Measurements from ENCODE around the gene NAALADL2. TPM values are rescaled to one million over a fixed set of nuclear protein-coding genes. Genes with fewer than 3 reads are reported as not detected.

The NAALADL2 gene
- total and polyA plus RNA-seq, 2 of the 4 experiments (the other 2 are of a cell fraction), result 3.8 to 19.2 TPM

DNA sequence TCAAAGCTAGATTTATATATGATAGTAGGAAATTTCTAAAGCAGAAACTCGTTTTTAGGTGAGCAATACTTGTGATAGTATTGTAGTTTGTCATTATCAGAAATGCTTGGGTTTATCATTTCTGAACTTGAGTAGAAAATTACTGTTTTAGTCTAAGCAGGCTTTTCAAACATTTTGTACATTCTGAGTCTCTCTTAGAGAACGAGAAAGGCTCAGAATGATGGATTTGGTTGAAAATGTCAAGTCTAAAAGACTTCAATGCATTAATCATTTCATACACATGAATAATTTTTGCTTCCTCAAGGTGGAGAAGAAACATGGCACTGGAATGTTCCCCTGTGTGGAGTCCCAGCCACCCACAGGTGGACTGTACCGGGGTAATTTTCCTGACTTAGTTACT, 387.1 kb downstream of the NAALADL2 start:
- Histone ChIP-seq H3K9me3 (ENCODE audit: control insufficient read depth, insufficient read depth, low read length) (no peaks in the 10 kb centered on the region), H2AFZ (replicated peaks; ENCODE audit: low read length, poor library complexity) (no peak overlapping the region), H3K27me3 (ENCODE audit: control insufficient read depth, insufficient read depth, low read length) (no peaks in the 10 kb centered on the region), H3K9me1 (ENCODE audit: insufficient read depth, low read length) (no peaks in the 10 kb centered on the region), H4K8ac (ENCODE audit: low read depth in 2 of 2, low read length in 2 of 2) (no peak overlapping the region), H3K23ac (ENCODE audit: low read depth, low read length) (no peak overlapping the region), H2BK20ac (ENCODE audit: low read depth, low read length) (no peak overlapping the region), H2AK5ac (ENCODE audit: low read depth, low read length) (no peak overlapping the region), H2BK5ac (ENCODE audit: low read depth, low read length, poor library complexity, severe bottlenecking) (no peak overlapping the region), H2BK15ac (ENCODE audit: low read depth, low read length) (no peak overlapping the region), H3K4ac (ENCODE audit: low read depth, low read length) (no peak overlapping the region), H2AK9ac (replicated peaks; ENCODE audit: low read depth, low read length, poor library complexity) (no peak overlapping the region), H3K4me3 (ENCODE audit: insufficient read depth, low read depth, low read length) (no peak overlapping the region), H4K5ac (ENCODE audit: low read depth, low read length) (no peak overlapping the region), H4K20me1 (ENCODE audit: insufficient read depth, low read length) (no peaks in the 10 kb centered on the region), H3K79me1 (ENCODE audit: low read depth in 1 of 2, low read length in 2 of 2) (no peaks in the 10 kb centered on the region), H3K9ac (ENCODE audit: low read depth, low read length) (no peak overlapping the region), H3K14ac (replicated peaks; ENCODE audit: low read depth, low read length) (no peak overlapping the region), H3K18ac (ENCODE audit: low read depth, low read length) (no peak overlapping the region), H3K4me1 (ENCODE audit: control insufficient read depth, insufficient read depth, low read length) (no peaks in the 10 kb centered on the region), H3K4me2 (ENCODE audit: low read depth, low read length) (no peak overlapping the region), H4K91ac (ENCODE audit: insufficient read depth, low read depth, low read length) (no peak overlapping the region), H2BK120ac (ENCODE audit: low read depth, low read length) (no peak overlapping the region), H3K56ac (ENCODE audit: extremely low read depth, insufficient read depth, low read length) (no peak overlapping the region), H3K36me3 (ENCODE audit: control insufficient read depth, insufficient read depth, low read length) (no peaks in the 10 kb centered on the region), H3K27ac (ENCODE audit: insufficient read depth, low read length) (no peak overlapping the region)
- no CpG with 5 or more reads among the region's 3 CpGs for WGBS, 2 experiments (ENCODE audit: extremely low coverage in 2 of 2, insufficient read length in 1 of 2)
- intact Hi-C loops (cut with micrococcal nuclease), result no loop called here
- in situ Hi-C loops (cut with MboI; ENCODE audit: low sequenced_read_pairs), result no loop called here
- DNase-seq, result no peak
- BruUV-seq (replicated peaks), result no TSS peak
- dilution Hi-C loops (cut with HindIII; ENCODE audit: low sequenced_read_pairs, unreplicated experiment), result no loop called here
- no peak for TF ChIP-seq NFE2L2 (IDR thresholded peaks at IDR 0.05; ENCODE audit: low read depth, low read length)
- no peak for TF ChIP-seq CEBPB (IDR thresholded peaks at IDR 0.05; ENCODE audit: low read depth, low read length)
- TF ChIP-seq, protein P1, sequence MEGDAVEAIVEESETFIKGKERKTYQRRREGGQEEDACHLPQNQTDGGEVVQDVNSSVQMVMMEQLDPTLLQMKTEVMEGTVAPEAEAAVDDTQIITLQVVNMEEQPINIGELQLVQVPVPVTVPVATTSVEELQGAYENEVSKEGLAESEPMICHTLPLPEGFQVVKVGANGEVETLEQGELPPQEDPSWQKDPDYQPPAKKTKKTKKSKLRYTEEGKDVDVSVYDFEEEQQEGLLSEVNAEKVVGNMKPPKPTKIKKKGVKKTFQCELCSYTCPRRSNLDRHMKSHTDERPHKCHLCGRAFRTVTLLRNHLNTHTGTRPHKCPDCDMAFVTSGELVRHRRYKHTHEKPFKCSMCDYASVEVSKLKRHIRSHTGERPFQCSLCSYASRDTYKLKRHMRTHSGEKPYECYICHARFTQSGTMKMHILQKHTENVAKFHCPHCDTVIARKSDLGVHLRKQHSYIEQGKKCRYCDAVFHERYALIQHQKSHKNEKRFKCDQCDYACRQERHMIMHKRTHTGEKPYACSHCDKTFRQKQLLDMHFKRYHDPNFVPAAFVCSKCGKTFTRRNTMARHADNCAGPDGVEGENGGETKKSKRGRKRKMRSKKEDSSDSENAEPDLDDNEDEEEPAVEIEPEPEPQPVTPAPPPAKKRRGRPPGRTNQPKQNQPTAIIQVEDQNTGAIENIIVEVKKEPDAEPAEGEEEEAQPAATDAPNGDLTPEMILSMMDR (conservative IDR thresholded peaks at IDR 0.05; ENCODE audit: low read depth, low read length), result no peak
- TF ChIP-seq RAD21 (IDR thresholded peaks at IDR 0.05; ENCODE audit: low read length), result no peak
- TF ChIP-seq RFX5 (IDR thresholded peaks at IDR 0.05; ENCODE audit: low read depth, low read length), result no peak
- no peak for TF ChIP-seq FOS (IDR thresholded peaks at IDR 0.05; ENCODE audit: low read depth, low read length)
- no peak for TF ChIP-seq RCOR1 (IDR thresholded peaks at IDR 0.05; ENCODE audit: insufficient replicate concordance, low read length)
- TF ChIP-seq, protein P2, sequence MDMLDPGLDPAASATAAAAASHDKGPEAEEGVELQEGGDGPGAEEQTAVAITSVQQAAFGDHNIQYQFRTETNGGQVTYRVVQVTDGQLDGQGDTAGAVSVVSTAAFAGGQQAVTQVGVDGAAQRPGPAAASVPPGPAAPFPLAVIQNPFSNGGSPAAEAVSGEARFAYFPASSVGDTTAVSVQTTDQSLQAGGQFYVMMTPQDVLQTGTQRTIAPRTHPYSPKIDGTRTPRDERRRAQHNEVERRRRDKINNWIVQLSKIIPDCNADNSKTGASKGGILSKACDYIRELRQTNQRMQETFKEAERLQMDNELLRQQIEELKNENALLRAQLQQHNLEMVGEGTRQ (IDR thresholded peaks at IDR 0.05; ENCODE audit: low read depth, low read length), result no peak
- TF ChIP-seq, protein P3, sequence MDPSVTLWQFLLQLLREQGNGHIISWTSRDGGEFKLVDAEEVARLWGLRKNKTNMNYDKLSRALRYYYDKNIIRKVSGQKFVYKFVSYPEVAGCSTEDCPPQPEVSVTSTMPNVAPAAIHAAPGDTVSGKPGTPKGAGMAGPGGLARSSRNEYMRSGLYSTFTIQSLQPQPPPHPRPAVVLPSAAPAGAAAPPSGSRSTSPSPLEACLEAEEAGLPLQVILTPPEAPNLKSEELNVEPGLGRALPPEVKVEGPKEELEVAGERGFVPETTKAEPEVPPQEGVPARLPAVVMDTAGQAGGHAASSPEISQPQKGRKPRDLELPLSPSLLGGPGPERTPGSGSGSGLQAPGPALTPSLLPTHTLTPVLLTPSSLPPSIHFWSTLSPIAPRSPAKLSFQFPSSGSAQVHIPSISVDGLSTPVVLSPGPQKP (IDR thresholded peaks at IDR 0.05; ENCODE audit: borderline replicate concordance, low read depth, low read length), result no peak
- no peak for TF ChIP-seq MAZ (IDR thresholded peaks at IDR 0.05; ENCODE audit: borderline replicate concordance, low read depth, low read length)
- TF ChIP-seq MXI1 (IDR thresholded peaks at IDR 0.05; ENCODE audit: borderline replicate concordance, low read depth, low read length), result no peak
- TF ChIP-seq SMC3 (IDR thresholded peaks at IDR 0.05; ENCODE audit: low read depth, low read length), result no peak
- TF ChIP-seq BHLHE40 (IDR thresholded peaks at IDR 0.05; ENCODE audit: low read depth, low read length), result no peak
- no peak for TF ChIP-seq CHD1 (IDR thresholded peaks at IDR 0.05; ENCODE audit: low read depth, low read length)
- TF ChIP-seq POLR2A (IDR thresholded peaks at IDR 0.05; ENCODE audit: low read depth, low read length), result no peak
- no peak for TF ChIP-seq MAFK (IDR thresholded peaks at IDR 0.05; ENCODE audit: low read depth, low read length)
- POLR2A ChIA-PET (ENCODE audit: unreplicated experiment), result no interaction called here
- CTCF ChIA-PET, result no interaction called here
- no peak for ATAC-seq (ENCODE audit: low read depth)

Measured in IMR-90 (cell line).